ENCODE data around the gene HIRA. TPM values are rescaled to one million over a fixed set of nuclear protein-coding genes. Genes with fewer than 3 reads are reported as not detected.
"Not testable (repeated sequence)": the region's sequence is repeated elsewhere in the genome, so short reads cannot be mapped to it uniquely, and the experiment has no call there.

Gene HIRA
- total RNA-seq, 4 donors from 2014 or later, result 63.8 to 139 (median 107) TPM

- no peaks in the 10 kb centered on the region for H3K36me3 ChIP-seq
- no peak overlapping the region for H3K27ac ChIP-seq
- intact Hi-C loops (cut with DNase I), result loop anchor here (5.0 to 10.0 kb wide), 2 partner anchors 134 to 327 kb away; no protein-coding TSS in a partner anchor
- H3K4me1 ChIP-seq, result no peaks in the 10 kb centered on the region
- DNase-seq, result no peak
- no peak for TF ChIP-seq CTCF (IDR thresholded peaks at IDR 0.05)
- no peak for TF ChIP-seq POLR2A (IDR thresholded peaks at IDR 0.05)
- no peaks in the 10 kb centered on the region for H3K27me3 ChIP-seq
- 87 to 89% methylated on average over 2 of the region's 2 CpGs for WGBS, 2 donors
- no peak overlapping the region for H3K4me3 ChIP-seq (replicated peaks in 1 of 3)
- no peaks in the 10 kb centered on the region for H3K9me3 ChIP-seq
Measured at GRCh38 chr22:19307872-19308271, 123.7 kb downstream of the HIRA start.

- not testable (repeated sequence) for H3K27ac ChIP-seq; H3K36me3 ChIP-seq; H3K27me3 ChIP-seq; DNase-seq; H3K4me1 ChIP-seq; H3K4me3 ChIP-seq (replicated peaks in 1 of 3); H3K9me3 ChIP-seq
- intact Hi-C loops (cut with DNase I), result loop anchor here (5.0 to 10.0 kb wide), 2 partner anchors 136 to 328 kb away; no protein-coding TSS in a partner anchor
- WGBS, 2 donors, result 92 to 93% methylated on average over 6 of the region's 6 CpGs
Measured at GRCh38 chr22:19306535-19306934, 125.0 kb downstream of the HIRA start.

GRCh38 chr22:19304547-19304946, 127.0 kb downstream of the HIRA start:
- intact Hi-C loops (cut with DNase I), result loop anchor here (10.0 kb wide), 1 partner anchor 330 kb away; no protein-coding TSS in a partner anchor
- 98% methylated on average over 5 of the region's 5 CpGs for WGBS, 2 donors

DNA sequence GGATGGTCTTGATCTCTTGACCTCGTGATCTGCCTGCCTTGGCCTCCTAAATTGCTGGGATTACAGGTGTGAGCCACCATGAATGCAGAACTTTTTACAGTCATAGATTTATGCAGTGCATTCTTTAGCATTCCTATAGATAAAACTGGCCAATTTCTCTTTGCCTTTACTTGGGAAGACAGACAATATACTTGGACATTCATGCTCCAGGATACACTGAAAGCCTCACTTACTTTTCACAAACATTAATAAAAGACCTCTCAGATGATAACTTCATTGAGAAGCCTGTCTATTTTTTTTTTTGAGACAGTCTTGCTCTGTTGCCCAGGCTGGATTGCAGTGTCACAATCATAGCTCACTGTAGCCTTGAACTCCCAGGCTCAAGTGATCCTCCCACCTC, 127.7 kb downstream of the HIRA start:
- Histone ChIP-seq H3K9me3 (no peaks in the 10 kb centered on the region), H3K27ac (no peak overlapping the region), H3K4me1 (no peaks in the 10 kb centered on the region), H3K4me3 (replicated peaks in 1 of 3) (no peak overlapping the region), H3K27me3 (no peaks in the 10 kb centered on the region), H3K36me3 (no peaks in the 10 kb centered on the region)
- no peak for TF ChIP-seq CTCF (IDR thresholded peaks at IDR 0.05)
- no peak for TF ChIP-seq POLR2A (IDR thresholded peaks at IDR 0.05)
- DNase-seq, result no peak
- intact Hi-C loops (cut with DNase I), result loop anchor here (10.0 kb wide), 1 partner anchor 331 kb away; no protein-coding TSS in a partner anchor
- 83% methylated on average over 1 of the region's 1 CpG for WGBS, 2 donors

More at GRCh38 chr22:19304547-19304946, 127.0 kb downstream of the HIRA start:
- no peak for DNase-seq
- H3K4me3 ChIP-seq (replicated peaks in 1 of 3), result no peak overlapping the region
- no peaks in the 10 kb centered on the region for H3K4me1 ChIP-seq
- H3K9me3 ChIP-seq, result no peaks in the 10 kb centered on the region
- H3K27me3 ChIP-seq, result no peaks in the 10 kb centered on the region
- no peaks in the 10 kb centered on the region for H3K36me3 ChIP-seq
- H3K27ac ChIP-seq, result no peak overlapping the region
- TF ChIP-seq POLR2A (IDR thresholded peaks at IDR 0.05), result no peak
- no peak for TF ChIP-seq CTCF (IDR thresholded peaks at IDR 0.05)

- no peaks in the 10 kb centered on the region for H3K9me3 ChIP-seq
- H3K27ac ChIP-seq, result no peak overlapping the region
- no peaks in the 10 kb centered on the region for H3K36me3 ChIP-seq
- H3K4me3 ChIP-seq (replicated peaks in 1 of 3), result no peak overlapping the region
- H3K4me1 ChIP-seq, result peaks cover 8 to 9% of the 10 kb centered on the region in 2 donors
- intact Hi-C loops (cut with DNase I), result no loop called here
- no peaks in the 10 kb centered on the region for H3K27me3 ChIP-seq
- TF ChIP-seq POLR2A (IDR thresholded peaks at IDR 0.05) (no peak), CTCF (IDR thresholded peaks at IDR 0.05) (no peak)
- no peak for DNase-seq
Measured at GRCh38 chr22:19295733-19296132, 135.8 kb downstream of the HIRA start.

All from thyroid gland (tissue), 4 donors.